Fibroblast of skin of right quadriceps (primary cell): ENCODE data around the gene ZNF574.
"Not testable (repeated sequence)": the region's sequence is repeated elsewhere in the genome, so short reads cannot be mapped to it uniquely, and the experiment has no call there.

Experiments
- DNase-seq: peaks from one replicate; pipeline ENCODE4 v3.0.0-alpha.2; 2013

The ZNF574 gene

GRCh38 chr19:42080764-42081375 lies 4.9 kb downstream of the ZNF574 start:
- no peak for DNase-seq

GRCh38 chr19:42081584-42082203 lies 5.7 kb downstream of the ZNF574 start:
- peak; percentile 43 for DNase-seq

- no peak for DNase-seq
Observed at GRCh38 chr19:42083537-42083936, 7.6 kb downstream of the ZNF574 start.

- no peak for DNase-seq
Observed at GRCh38 chr19:42086188-42086736, 10.3 kb downstream of the ZNF574 start.

GRCh38 chr19:42086770-42087550 lies 11.0 kb downstream of the ZNF574 start:
- no peak for DNase-seq

GRCh38 chr19:42088471-42089190 lies 12.7 kb downstream of the ZNF574 start:
- DNase-seq, result peak; percentile 80

- no peak for DNase-seq
Observed at GRCh38 chr19:42089191-42089750, 13.3 kb downstream of the ZNF574 start.

- no peak for DNase-seq
Observed at GRCh38 chr19:42089772-42090171, 13.8 kb downstream of the ZNF574 start.

- DNase-seq, result no peak
Observed at GRCh38 chr19:42090672-42091071, 14.7 kb downstream of the ZNF574 start.

GRCh38 chr19:42091300-42091699 lies 15.3 kb downstream of the ZNF574 start:
- DNase-seq, result no peak

GRCh38 chr19:42091742-42092141 lies 15.8 kb downstream of the ZNF574 start:
- DNase-seq, result peak; percentile 40

GRCh38 chr19:42092350-42092749 lies 16.4 kb downstream of the ZNF574 start:
- no peak for DNase-seq

GRCh38 chr19:42093505-42093904 lies 17.5 kb downstream of the ZNF574 start:
- no peak for DNase-seq

GRCh38 chr19:42093926-42094325 lies 18.0 kb downstream of the ZNF574 start:
- no peak for DNase-seq

- no peak for DNase-seq
Observed at GRCh38 chr19:42095142-42095813, 19.3 kb downstream of the ZNF574 start.

- DNase-seq, result no peak
Observed at GRCh38 chr19:42095814-42096230, 19.9 kb downstream of the ZNF574 start.

GRCh38 chr19:42096255-42096837 lies 20.4 kb downstream of the ZNF574 start:
- DNase-seq, result no peak

- DNase-seq, result no peak
Observed at GRCh38 chr19:42097461-42097860, 21.5 kb downstream of the ZNF574 start.

GRCh38 chr19:42098781-42099180 lies 22.8 kb downstream of the ZNF574 start:
- DNase-seq, result no peak

- no peak for DNase-seq
Observed at GRCh38 chr19:42099336-42099925, 23.5 kb downstream of the ZNF574 start.

- not testable (repeated sequence) for DNase-seq
Observed at GRCh38 chr19:42100241-42100640, 24.3 kb downstream of the ZNF574 start.
